Breast epithelium (tissue), 4 donors: Measurements from ENCODE around the gene DBX2. TPM values are rescaled to one million over a fixed set of nuclear protein-coding genes. Genes with fewer than 3 reads are reported as not detected.

Experiments used
- DNase-seq, 2 donors: peaks; one replicate each; pipeline ENCODE4 v3.0.0-alpha.2; 2019; ENCODE audit warnings: low spot score in 2 of 2
- H3K27ac ChIP-seq, 2 donors: fragments of 200-600 bp; sonication (generic) in 1 of 2; one replicate each; pipeline ENCODE4 v1.5.1; 2016 to 2019; ENCODE audit warnings: mild to moderate bottlenecking in 1 of 2
- H3K27me3 ChIP-seq, 2 donors: fragments of 200-600 bp; sonication (generic) in 1 of 2; one replicate each; pipeline versions ENCODE4 v1.5.1 to v1.6.0; 2017 to 2019; ENCODE audit warnings: control low read depth in 1 of 2, mild to moderate bottlenecking in 1 of 2
- H3K36me3 ChIP-seq: fragments of 200-600 bp; one replicate; pipeline ENCODE4 v1.5.1; 2019
- H3K4me1 ChIP-seq, 2 donors: fragments of 200-600 bp; sonication (generic); one replicate each; pipeline ENCODE4 v1.5.1; 2016 to 2019; ENCODE audit warnings: control low read depth in 1 of 2
- H3K4me3 ChIP-seq, 3 donors: fragments of 200-600 bp; sonication (generic); 1 replicate in 2 of 3; 2 replicates in 1 of 3; pipeline ENCODE4 v1.5.1; 2016 to 2019; ENCODE audit warnings: mild to moderate bottlenecking in 3 of 3, moderate library complexity in 2 of 3
- H3K9me3 ChIP-seq, 2 donors: fragments of 200-600 bp; sonication (generic) in 1 of 2; one replicate each; pipeline ENCODE4 v1.5.1; 2016 to 2019; ENCODE audit warnings: control low read depth in 1 of 2
- POLR2A ChIP-seq: fragments of 450-650 bp; IDR thresholded peaks from one replicate; pipeline ENCODE4 v1.6.1; 2016; ENCODE audit warnings: antibody characterized with exemption, mild to moderate bottlenecking, moderate library complexity
- POLR2AphosphoS5 ChIP-seq, 3 donors: sonication (generic); formaldehyde crosslinking; IDR thresholded peaks; one replicate each; pipeline ENCODE4 v1.6.1; 2017; ENCODE audit warnings: antibody characterized with exemption in 3 of 3
- intact Hi-C: fragments of 100-400 bp; cut with DNase I; formaldehyde crosslinking; loops from one replicate; pipeline ENCODE4 v1.15.1; 2023; ENCODE audit warnings: low total_unique reads
- total RNA-seq, 3 donors: library from RNA; depleted of rRNA; stranded (reverse); fragments of >200 nt; gene quantifications; one replicate each; pipeline ENCODE4 v1.1.0, GENCODE V29; 2016
- TF ChIP-seq, protein P1 (sequence below), 3 donors: fragments of 450-650 bp; IDR thresholded peaks; one replicate each; pipeline ENCODE4 v1.5.1; 2016 to 2017; ENCODE audit warnings: antibody characterized with exemption in 3 of 3, mild to moderate bottlenecking in 3 of 3, moderate library complexity in 3 of 3

DBX2 gene
- total RNA-seq, 3 donors from 2014 or later, result 0.32 to 0.73 (median 0.33) TPM

GRCh38 chr12:45077251-45077650, 26.4 kb upstream of the DBX2 start:
- Histone ChIP-seq H3K36me3 (no peaks in the 10 kb centered on the region), H3K9me3 (no peaks in the 10 kb centered on the region), H3K4me3 (no peak overlapping the region), H3K27ac (no peak overlapping the region), H3K27me3 (no peaks in the 10 kb centered on the region), H3K4me1 (no peaks in the 10 kb centered on the region)
- intact Hi-C loops, result no loop called here
- TF ChIP-seq POLR2AphosphoS5 (IDR thresholded peaks at IDR 0.05), result no peak
- TF ChIP-seq, protein P1, sequence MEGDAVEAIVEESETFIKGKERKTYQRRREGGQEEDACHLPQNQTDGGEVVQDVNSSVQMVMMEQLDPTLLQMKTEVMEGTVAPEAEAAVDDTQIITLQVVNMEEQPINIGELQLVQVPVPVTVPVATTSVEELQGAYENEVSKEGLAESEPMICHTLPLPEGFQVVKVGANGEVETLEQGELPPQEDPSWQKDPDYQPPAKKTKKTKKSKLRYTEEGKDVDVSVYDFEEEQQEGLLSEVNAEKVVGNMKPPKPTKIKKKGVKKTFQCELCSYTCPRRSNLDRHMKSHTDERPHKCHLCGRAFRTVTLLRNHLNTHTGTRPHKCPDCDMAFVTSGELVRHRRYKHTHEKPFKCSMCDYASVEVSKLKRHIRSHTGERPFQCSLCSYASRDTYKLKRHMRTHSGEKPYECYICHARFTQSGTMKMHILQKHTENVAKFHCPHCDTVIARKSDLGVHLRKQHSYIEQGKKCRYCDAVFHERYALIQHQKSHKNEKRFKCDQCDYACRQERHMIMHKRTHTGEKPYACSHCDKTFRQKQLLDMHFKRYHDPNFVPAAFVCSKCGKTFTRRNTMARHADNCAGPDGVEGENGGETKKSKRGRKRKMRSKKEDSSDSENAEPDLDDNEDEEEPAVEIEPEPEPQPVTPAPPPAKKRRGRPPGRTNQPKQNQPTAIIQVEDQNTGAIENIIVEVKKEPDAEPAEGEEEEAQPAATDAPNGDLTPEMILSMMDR (IDR thresholded peaks at IDR 0.05), result no peak
- TF ChIP-seq POLR2A, result no peak
- no peak for DNase-seq

DNA sequence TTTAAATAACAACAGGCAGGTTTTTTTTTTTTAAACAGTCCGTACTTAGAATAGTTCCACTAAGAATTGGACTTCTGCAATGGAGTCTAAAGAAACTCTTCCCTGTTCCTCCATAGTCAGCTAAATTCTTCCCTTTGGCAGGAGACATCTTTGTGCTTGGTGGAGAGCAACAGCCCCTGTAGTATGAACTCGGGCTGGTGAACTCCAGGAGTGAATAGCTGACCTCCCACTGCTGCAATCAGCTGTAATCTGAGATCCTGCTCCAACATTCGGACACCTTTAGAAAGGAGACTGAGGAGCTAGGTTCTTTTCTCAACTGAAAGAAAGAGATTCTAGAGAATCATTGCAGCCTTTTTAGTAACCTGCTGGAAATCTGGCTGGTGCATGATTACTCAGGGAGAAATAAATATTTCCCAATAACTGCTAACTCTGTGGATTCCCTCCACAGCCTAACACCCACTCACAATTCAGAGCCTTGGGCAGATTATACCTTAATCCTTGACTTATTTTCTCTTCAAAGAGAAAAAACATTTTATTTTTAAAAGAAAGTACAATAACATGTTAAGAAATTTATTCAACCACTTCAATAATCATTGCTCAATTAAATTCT, 25.6 kb upstream of the DBX2 start:
- intact Hi-C loops, result no loop called here
- H3K9me3 ChIP-seq, result no peaks in the 10 kb centered on the region
- DNase-seq, result no peak
- H3K27ac ChIP-seq, result no peak overlapping the region
- TF ChIP-seq POLR2AphosphoS5 (IDR thresholded peaks at IDR 0.05) (no peak), POLR2A (no peak)
- TF ChIP-seq, protein P1 (IDR thresholded peaks at IDR 0.05), result no peak
- H3K27me3 ChIP-seq, result no peaks in the 10 kb centered on the region
- H3K36me3 ChIP-seq, result no peaks in the 10 kb centered on the region
- no peak overlapping the region for H3K4me3 ChIP-seq
- H3K4me1 ChIP-seq, result no peaks in the 10 kb centered on the region

DNA sequence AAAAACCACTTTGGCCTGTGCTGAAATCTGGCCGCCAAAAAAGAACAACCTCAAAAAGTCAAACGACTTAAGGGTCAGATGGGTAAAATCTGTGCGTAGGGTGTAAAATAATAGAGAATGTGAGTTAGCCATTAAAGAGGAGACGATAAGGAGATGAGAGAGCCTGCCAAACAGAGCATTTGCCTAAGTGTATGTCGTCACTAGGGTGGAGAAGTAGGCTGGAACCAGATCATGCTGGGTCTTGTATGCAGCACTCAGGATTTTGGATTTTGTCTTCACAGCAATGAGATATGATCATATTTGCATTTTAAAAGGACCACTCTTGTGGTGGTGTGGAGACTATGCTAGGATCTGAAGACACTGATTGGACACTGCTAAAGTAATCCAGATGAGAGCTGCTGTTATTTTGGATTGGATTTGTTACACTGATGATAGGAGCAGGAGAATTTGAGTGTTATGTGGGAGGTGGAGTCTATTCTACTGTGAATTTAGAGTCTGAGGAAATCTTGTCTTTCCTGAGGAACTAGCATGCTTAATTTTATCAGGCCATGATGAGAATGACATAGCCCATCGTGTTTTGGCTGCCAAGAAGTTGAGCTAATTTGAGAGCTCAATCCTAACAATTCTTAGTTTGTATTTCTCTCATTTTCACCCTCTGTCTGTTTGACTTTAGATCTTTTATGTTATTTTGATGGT, 24.8 kb upstream of the DBX2 start:
- no peak overlapping the region for H3K4me3 ChIP-seq
- no peaks in the 10 kb centered on the region for H3K9me3 ChIP-seq
- DNase-seq, result no peak
- intact Hi-C loops, result no loop called here
- H3K36me3 ChIP-seq, result no peaks in the 10 kb centered on the region
- H3K27me3 ChIP-seq, result no peaks in the 10 kb centered on the region
- H3K27ac ChIP-seq, result no peak overlapping the region
- TF ChIP-seq POLR2A (no peak), POLR2AphosphoS5 (IDR thresholded peaks at IDR 0.05) (no peak)
- TF ChIP-seq, protein P1 (IDR thresholded peaks at IDR 0.05), result no peak
- no peaks in the 10 kb centered on the region for H3K4me1 ChIP-seq

DNA sequence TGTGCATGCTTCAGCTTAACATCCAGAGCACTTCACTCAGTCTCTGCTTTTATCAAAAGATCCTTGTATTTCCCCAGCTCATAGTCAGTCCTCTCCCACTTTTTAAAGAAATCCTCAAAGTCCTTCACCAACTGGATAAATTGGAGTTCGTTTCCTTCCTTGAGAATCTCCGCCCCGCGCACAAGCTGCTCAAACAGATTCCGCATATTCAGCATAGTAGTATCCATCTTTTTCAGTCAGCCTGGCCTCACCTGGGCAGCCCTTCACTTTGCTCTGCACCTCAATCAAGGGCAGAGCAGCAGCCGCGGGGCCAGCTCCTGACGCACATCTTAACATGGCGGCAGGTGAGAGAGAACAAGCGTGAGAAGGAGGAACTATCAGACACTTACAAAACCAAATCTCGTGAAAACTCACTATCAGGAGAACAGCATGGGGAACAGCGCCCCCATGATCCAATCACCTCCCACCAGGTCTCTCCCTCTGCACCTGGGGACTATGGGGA, 14.3 kb upstream of the DBX2 start:
- Histone ChIP-seq H3K36me3 (no peaks in the 10 kb centered on the region), H3K27ac (no peak overlapping the region), H3K9me3 (peaks cover 0 to 4% of the 10 kb centered on the region in 2 donors), H3K4me3 (no peak overlapping the region), H3K4me1 (no peaks in the 10 kb centered on the region), H3K27me3 (no peaks in the 10 kb centered on the region)
- intact Hi-C loops, result no loop called here
- no peak for DNase-seq
- no peak for TF ChIP-seq POLR2A
- TF ChIP-seq, protein P1 (IDR thresholded peaks at IDR 0.05), result no peak
- no peak for TF ChIP-seq POLR2AphosphoS5 (IDR thresholded peaks at IDR 0.05)

DNA sequence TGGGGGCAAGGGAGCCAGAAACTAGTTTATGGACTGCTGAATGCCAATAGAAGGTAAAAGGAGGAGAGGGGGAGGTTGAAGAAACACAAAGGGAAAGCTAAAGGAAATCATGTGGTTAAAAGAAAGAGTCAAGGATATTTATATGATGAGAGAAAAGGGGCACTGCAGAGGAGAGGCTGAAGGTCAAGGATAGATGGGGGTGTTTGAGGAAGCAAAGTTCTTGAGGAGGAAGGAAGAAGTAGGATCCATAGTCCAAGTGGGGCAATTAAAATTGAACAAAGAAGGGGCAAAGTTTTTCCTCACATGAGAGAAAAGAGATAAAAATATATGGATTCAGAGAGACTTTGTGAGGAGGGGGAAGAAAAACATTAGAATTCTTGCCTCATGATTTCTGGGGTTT, 10.1 kb upstream of the DBX2 start:
- TF ChIP-seq, protein P1 (IDR thresholded peaks at IDR 0.05), result no peak
- no peak for TF ChIP-seq POLR2A
- intact Hi-C loops, result no loop called here

More for the DNA sequence above, 10.1 kb upstream of the DBX2 start:
- Histone ChIP-seq H3K4me3 (no peak overlapping the region), H3K4me1 (no peaks in the 10 kb centered on the region), H3K27me3 (no peaks in the 10 kb centered on the region), H3K9me3 (peaks cover 0 to 4% of the 10 kb centered on the region in 2 donors), H3K27ac (no peak overlapping the region), H3K36me3 (no peaks in the 10 kb centered on the region)
- DNase-seq, result no peak
